K562 (cell line): ENCODE measurements around the gene CNOT6L. TPM values are rescaled to one million over a fixed set of nuclear protein-coding genes. Genes with fewer than 3 reads are reported as not detected.

Experiments used
- AFF4 ChIP-seq: sonication (generic); formaldehyde crosslinking; IDR thresholded peaks from 2 replicates; pipeline ENCODE4 v1.8.0; 2023; ENCODE audit warnings: mild to moderate bottlenecking, missing genetic modification reagents
- ARID1B ChIP-seq: fragments of 450-650 bp; IDR thresholded peaks from 2 replicates; pipeline ENCODE4 v1.6.1; 2016; ENCODE audit warnings: antibody characterized with exemption, mild to moderate bottlenecking, inconsistent platforms
- ARID2 ChIP-seq: fragments of 450-650 bp; IDR thresholded peaks from 2 replicates; pipeline ENCODE4 v1.6.1; 2017; ENCODE audit warnings: antibody characterized with exemption, mild to moderate bottlenecking
- ATF7 ChIP-seq: fragments of 450-650 bp; IDR thresholded peaks from 2 replicates; pipeline ENCODE4 v1.7.1; 2014; ENCODE audit warnings: mild to moderate bottlenecking, moderate library complexity
- E2F5 ChIP-seq: sonication (generic); formaldehyde crosslinking; IDR thresholded peaks from 2 replicates; pipeline ENCODE4 v1.8.0; 2022; ENCODE audit warnings: mild to moderate bottlenecking, missing genetic modification reagents
- E2F6 ChIP-seq, 2 experiments: IDR thresholded peaks; 2 replicates each; pipeline ENCODE4 v1.6.1; 2011; ENCODE audit warnings: borderline replicate concordance in 1 of 2, control low read depth in 1 of 2, low read depth in 1 of 2, low read length in 1 of 2, mild to moderate bottlenecking in 1 of 2, mixed read lengths in 1 of 2, moderate library complexity in 1 of 2; ENCODE audit not compliant: insufficient read depth in 1 of 2, insufficient read length in 1 of 2, poor library complexity in 1 of 2, severe bottlenecking in 1 of 2; ENCODE audit errors: extremely low read depth in 1 of 2
- ELF1 ChIP-seq: fragments of 200-800 bp; sonication (Bioruptor generic); IDR thresholded peaks from 2 replicates; pipeline ENCODE4 v1.6.1; 2016; ENCODE audit warnings: missing genetic modification characterization, missing compliant biosample characterization
- HNRNPH1 ChIP-seq: fragments of 200-400 bp; formaldehyde crosslinking; optimal IDR thresholded peaks from 2 replicates; pipeline ENCODE3; 2017; ENCODE audit warnings: low read depth, mild to moderate bottlenecking, low read length, moderate library complexity
- IRF2 ChIP-seq: sonication (generic); formaldehyde crosslinking; IDR thresholded peaks from 2 replicates; pipeline ENCODE4 v1.8.1; 2022; ENCODE audit warnings: mild to moderate bottlenecking, missing genetic modification reagents
- KHSRP ChIP-seq: fragments of 450-650 bp; IDR thresholded peaks from 2 replicates; pipeline ENCODE4 v1.6.1; 2017
- MNT ChIP-seq, 2 experiments: fragments of 450-650 bp; conservative IDR thresholded peaks; 2 replicates each; pipeline ENCODE4 v1.6.1; 2017; ENCODE audit warnings: mild to moderate bottlenecking in 2 of 2, moderate library complexity in 2 of 2
- SPI1 ChIP-seq: IDR thresholded peaks from 2 replicates; pipeline ENCODE4 v1.6.1; 2011; ENCODE audit warnings: low read depth, low read length, control low read depth, borderline replicate concordance
- SRSF3 ChIP-seq: fragments of 200-400 bp; formaldehyde crosslinking; IDR thresholded peaks from 2 replicates; pipeline ENCODE4 v1.6.1; 2016; ENCODE audit warnings: mild to moderate bottlenecking, low read length, moderate library complexity; ENCODE audit not compliant: insufficient read depth
- TAF9B ChIP-seq: fragments of 450-650 bp; IDR thresholded peaks from 2 replicates; pipeline ENCODE4 v1.6.1; 2018; ENCODE audit warnings: mild to moderate bottlenecking; ENCODE audit not compliant: partially characterized antibody
- TGIF2 ChIP-seq: sonication (generic); formaldehyde crosslinking; IDR thresholded peaks from 2 replicates; pipeline ENCODE4 v1.8.1; 2022; ENCODE audit warnings: mild to moderate bottlenecking, missing genetic modification reagents, moderate library complexity
- UBTF ChIP-seq, 2 experiments: IDR thresholded peaks; 2 replicates each; pipeline ENCODE4 v1.6.1; 2012; ENCODE audit warnings: improper control_type of control experiment in 2 of 2, low read depth in 2 of 2, low read length in 2 of 2, borderline replicate concordance in 1 of 2
- ZBTB26 ChIP-seq: fragments of 450-650 bp; formaldehyde crosslinking; IDR thresholded peaks from 2 replicates; pipeline ENCODE4 v1.4.0; 2022; ENCODE audit warnings: missing genetic modification characterization
- polyA plus RNA-seq, 8 experiments: library from polyadenylated mRNA; depleted of rRNA in 4 of 8; stranded (reverse) in 5 of 8; unstranded in 3 of 8; fragments of >200 nt; fragmentation: Nextera tagmentation in 2 of 8; fragmentation: Illumina TruSeq in 1 of 8; extraction: Ambion mirVana in 2 of 8; extraction: Trizol in 1 of 8; gene quantifications; 2 replicates each; pipeline versions ENCODE4 v1.2.1 to v1.2.3, GENCODE V29; 2011 to 2014; ENCODE audit warnings: inconsistent platforms in 1 of 8, missing spikeins in 1 of 8
- total RNA-seq, 7 experiments: library from RNA; depleted of rRNA in 6 of 7; stranded (reverse); fragments of >200 nt in 6 of 7; fragmentation: Illumina TruSeq in 2 of 7; extraction: Trizol in 2 of 7; gene quantifications; 2 replicates each; pipeline versions ENCODE4 v1.2.1 to v1.2.3, GENCODE V29; 2011 to 2021; ENCODE audit warnings: low replicate concordance in 1 of 7

Gene CNOT6L
- total and polyA plus RNA-seq, 9 of the 15 experiments (the other 6 are each of a cell fraction or from before 2014, with no cell fraction given) = 3.7 to 27.9 (median 6.5) TPM

- peak; percentile 61 for TF ChIP-seq TAF9B
- TF ChIP-seq SRSF3 = no peak
- TF ChIP-seq ARID2 = no peak
- no peak for TF ChIP-seq SPI1
- peak; percentile 95 for TF ChIP-seq IRF2 (CRISPR knock-in tag)
- TF ChIP-seq HNRNPH1 = no peak
- TF ChIP-seq KHSRP = no peak
- no peak for TF ChIP-seq ZBTB26 (CRISPR knock-in tag)
- no peak for TF ChIP-seq UBTF (IDR thresholded peaks at IDR 0.05; ENCODE audit: borderline replicate concordance in 1 of 2, low read depth in 2 of 2, low read length in 2 of 2)
- peak; percentile 56; the same call in 1 of the 2 replicates for TF ChIP-seq ARID1B
- TF ChIP-seq MNT (conservative IDR thresholded peaks at IDR 0.05) = peak in 1 of 2 experiments; percentile 59; a peak in 1 of 4 replicates
- no peak for TF ChIP-seq AFF4 (CRISPR knock-in tag)
- TF ChIP-seq ELF1 (tag) = no peak
- TF ChIP-seq E2F5 (CRISPR knock-in tag) = no peak
- peak; percentile 54; the same call in 1 of the 2 replicates for TF ChIP-seq ATF7
- no peak for TF ChIP-seq TGIF2 (CRISPR knock-in tag)
- no peak for TF ChIP-seq E2F6 (IDR thresholded peaks at IDR 0.05; ENCODE audit: borderline replicate concordance in 1 of 2, extremely low read depth in 1 of 2, insufficient read depth in 1 of 2, insufficient read length in 1 of 2, low read depth in 1 of 2, low read length in 1 of 2, poor library complexity in 1 of 2, severe bottlenecking in 1 of 2)
Measured at GRCh38 chr4:77734928-77735327, 84.2 kb downstream of the CNOT6L start (continued).
